ENCODE measurements around the gene DNALI1.
A peak's percentile ranks its signal among the peaks of the same experiment; 100 is the strongest.

DNALI1 gene

DNA sequence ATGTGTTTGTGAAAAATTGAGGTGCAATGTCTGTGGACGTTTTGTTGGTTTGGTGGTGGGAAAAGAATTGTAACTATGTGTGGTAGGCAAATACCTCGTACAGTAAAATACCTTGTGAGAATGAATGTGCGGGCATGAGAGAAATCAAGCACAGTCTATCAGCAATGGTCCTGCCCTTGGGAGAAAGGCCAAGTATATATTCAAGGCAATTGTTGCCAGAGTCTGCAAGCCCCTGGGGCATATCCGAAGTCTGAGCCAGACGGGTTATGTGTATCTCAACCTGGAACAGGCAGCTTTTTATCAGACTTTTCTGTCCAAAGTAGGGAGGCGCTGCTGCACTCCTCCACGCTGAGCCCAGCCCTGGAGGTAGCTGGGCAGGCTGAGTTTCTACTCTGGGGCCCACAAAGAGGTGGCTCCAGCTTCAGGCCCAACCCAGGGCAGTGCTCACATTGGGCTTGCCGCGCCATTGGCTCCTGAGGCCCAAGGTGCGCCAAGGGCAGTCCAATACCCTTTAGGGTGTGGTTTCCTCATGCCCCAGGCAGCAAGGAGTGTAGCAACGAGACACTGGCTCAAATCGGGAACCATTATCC, 48.4 kb downstream of the DNALI1 start:
- H2BK15ac ChIP-seq (ENCODE audit: low read depth, poor library complexity, severe bottlenecking): no peak overlapping the region
- DNase-seq: no peak
- no peak overlapping the region for H3K14ac ChIP-seq (ENCODE audit: low read length in 2 of 2)
- H2BK5ac ChIP-seq (ENCODE audit: low read depth, low read length, poor library complexity, severe bottlenecking): no peak overlapping the region
- H2AFZ ChIP-seq (ENCODE audit: low read depth, low read length): no peak overlapping the region
- H4K91ac ChIP-seq (ENCODE audit: low read length): peak overlapping the region; percentile 11
- 66% methylated on average over 12 of the region's 12 CpGs for WGBS
- no peak overlapping the region for H3K4ac ChIP-seq (ENCODE audit: low read depth in 1 of 2, low read length in 2 of 2)
- H3K9me3 ChIP-seq (ENCODE audit: control insufficient read depth, low read length): no peaks in the 10 kb centered on the region
- no peak overlapping the region for H3K27ac ChIP-seq (ENCODE audit: low read length, poor library complexity, severe bottlenecking)
- peaks cover 47 to 76% of the 10 kb centered on the region in 2 experiments for H3K27me3 ChIP-seq (ENCODE audit: control insufficient read depth in 1 of 2, insufficient read depth in 1 of 2, low read length in 2 of 2)
- H3K4me1 ChIP-seq (ENCODE audit: control insufficient read depth, insufficient read depth, low read depth, low read length): no peaks in the 10 kb centered on the region
- H3K79me1 ChIP-seq (replicated peaks; ENCODE audit: low read length, poor library complexity, severe bottlenecking): no peaks in the 10 kb centered on the region
- no peak overlapping the region for H3K9ac ChIP-seq (ENCODE audit: low read length)
- no peak overlapping the region for H3K4me3 ChIP-seq (ENCODE audit: insufficient read depth in 1 of 2, low read depth in 1 of 2, low read length in 2 of 2)
- H4K8ac ChIP-seq (ENCODE audit: low read length): no peak overlapping the region
- no peaks in the 10 kb centered on the region for H3K36me3 ChIP-seq (ENCODE audit: control insufficient read depth in 1 of 2, insufficient read depth in 2 of 2, low read depth in 1 of 2, low read length in 2 of 2)
- no peak overlapping the region for H2BK12ac ChIP-seq (ENCODE audit: low read length in 2 of 2)
- no peak overlapping the region for H3K4me2 ChIP-seq (ENCODE audit: low read length, poor library complexity, severe bottlenecking)
- H2AK5ac ChIP-seq (ENCODE audit: low read length, severe bottlenecking): no peak overlapping the region
- no peak overlapping the region for H3K23ac ChIP-seq (ENCODE audit: low read length in 2 of 2)
- no peak overlapping the region for H3K18ac ChIP-seq (ENCODE audit: low read depth in 1 of 2, low read length in 2 of 2)
- H2BK120ac ChIP-seq (ENCODE audit: low read depth, low read length): no peak overlapping the region

GRCh38 chr1:37605806-37606474, 49.2 kb downstream of the DNALI1 start:
- 94% methylated on average over 9 of the region's 9 CpGs for WGBS

DNA sequence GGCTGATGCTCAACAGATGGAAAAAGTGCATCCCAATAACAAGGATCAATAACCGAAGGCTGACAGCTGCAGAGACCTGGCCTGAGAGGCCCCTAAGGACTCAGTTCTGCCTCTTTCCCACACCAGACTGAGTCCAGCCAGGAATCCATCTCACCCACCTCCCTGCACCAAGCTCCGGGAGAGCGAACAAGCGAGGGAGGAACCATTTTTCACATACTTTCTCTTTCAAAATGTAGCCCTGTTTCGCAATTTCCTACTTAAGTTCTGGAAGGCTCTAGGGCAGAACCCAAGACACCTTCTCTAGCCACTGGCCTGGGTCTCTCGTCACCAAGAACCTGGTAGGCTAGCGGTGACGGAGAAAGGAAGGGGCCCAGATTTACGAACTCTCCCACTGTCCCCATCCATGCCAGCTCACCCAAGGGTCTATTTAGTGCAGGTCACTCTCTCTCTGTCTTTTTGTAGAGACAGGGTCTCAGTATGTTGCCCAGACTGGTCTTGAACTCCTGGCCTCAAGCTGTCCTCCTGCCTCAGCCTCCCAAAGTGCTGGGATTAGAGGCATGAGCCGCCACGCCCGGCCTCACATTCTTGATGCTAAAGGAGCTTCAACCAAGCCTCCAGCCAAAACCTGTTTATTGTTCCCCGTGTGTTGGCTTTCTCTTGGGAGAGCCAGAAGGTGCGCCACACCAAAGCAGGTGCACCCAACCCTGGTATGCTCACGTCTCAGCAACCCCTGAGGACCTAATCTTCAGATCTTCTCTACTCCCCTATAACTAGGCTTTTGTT, 49.9 kb downstream of the DNALI1 start:
- H3K14ac ChIP-seq (ENCODE audit: low read length in 2 of 2): no peak overlapping the region
- no peak overlapping the region for H2BK5ac ChIP-seq (ENCODE audit: low read depth, low read length, poor library complexity, severe bottlenecking)
- no peaks in the 10 kb centered on the region for H3K79me1 ChIP-seq (replicated peaks; ENCODE audit: low read length, poor library complexity, severe bottlenecking)
- H2AK5ac ChIP-seq (ENCODE audit: low read length, severe bottlenecking): no peak overlapping the region
- no peaks in the 10 kb centered on the region for H3K36me3 ChIP-seq (ENCODE audit: control insufficient read depth in 1 of 2, insufficient read depth in 2 of 2, low read depth in 1 of 2, low read length in 2 of 2)
- H3K23ac ChIP-seq (ENCODE audit: low read length in 2 of 2): no peak overlapping the region
- peak overlapping the region in 1 of 2 experiments; percentile 34 for H3K4me3 ChIP-seq (ENCODE audit: insufficient read depth in 1 of 2, low read depth in 1 of 2, low read length in 2 of 2)
- H2BK120ac ChIP-seq (ENCODE audit: low read depth, low read length): no peak overlapping the region
- no peak overlapping the region for H4K8ac ChIP-seq (ENCODE audit: low read length)
- H3K27ac ChIP-seq (ENCODE audit: low read length, poor library complexity, severe bottlenecking): no peak overlapping the region
- no peak overlapping the region for H3K18ac ChIP-seq (ENCODE audit: low read depth in 1 of 2, low read length in 2 of 2)
- peaks cover 49 to 68% of the 10 kb centered on the region in 2 experiments for H3K27me3 ChIP-seq (ENCODE audit: control insufficient read depth in 1 of 2, insufficient read depth in 1 of 2, low read length in 2 of 2)
- no peaks in the 10 kb centered on the region for H3K4me1 ChIP-seq (ENCODE audit: control insufficient read depth, insufficient read depth, low read depth, low read length)
- no peak overlapping the region for H4K91ac ChIP-seq (ENCODE audit: low read length)
- no peak overlapping the region for H3K9ac ChIP-seq (ENCODE audit: low read length)
- no peak overlapping the region for H2BK12ac ChIP-seq (ENCODE audit: low read length in 2 of 2)
- H2AFZ ChIP-seq (ENCODE audit: low read depth, low read length): no peak overlapping the region
- WGBS: 81% methylated on average over 15 of the region's 15 CpGs
- no peak overlapping the region for H3K4me2 ChIP-seq (ENCODE audit: low read length, poor library complexity, severe bottlenecking)
- no peak overlapping the region for H3K4ac ChIP-seq (ENCODE audit: low read depth in 1 of 2, low read length in 2 of 2)
- no peak overlapping the region for H2BK15ac ChIP-seq (ENCODE audit: low read depth, poor library complexity, severe bottlenecking)
- H3K9me3 ChIP-seq (ENCODE audit: control insufficient read depth, low read length): no peaks in the 10 kb centered on the region
- no peak for DNase-seq

More at GRCh38 chr1:37605806-37606474, 49.2 kb downstream of the DNALI1 start:
- Histone ChIP-seq H4K8ac (ENCODE audit: low read length) (no peak overlapping the region), H2BK5ac (ENCODE audit: low read depth, low read length, poor library complexity, severe bottlenecking) (no peak overlapping the region), H4K91ac (ENCODE audit: low read length) (peak overlapping the region; percentile 11), H3K4me1 (ENCODE audit: control insufficient read depth, insufficient read depth, low read depth, low read length) (no peaks in the 10 kb centered on the region), H3K14ac (ENCODE audit: low read length in 2 of 2) (no peak overlapping the region), H2BK120ac (ENCODE audit: low read depth, low read length) (no peak overlapping the region), H3K27ac (ENCODE audit: low read length, poor library complexity, severe bottlenecking) (no peak overlapping the region), H2AK5ac (ENCODE audit: low read length, severe bottlenecking) (no peak overlapping the region), H2BK12ac (ENCODE audit: low read length in 2 of 2) (no peak overlapping the region), H3K4ac (ENCODE audit: low read depth in 1 of 2, low read length in 2 of 2) (no peak overlapping the region), H3K4me2 (ENCODE audit: low read length, poor library complexity, severe bottlenecking) (no peak overlapping the region), H3K79me1 (replicated peaks; ENCODE audit: low read length, poor library complexity, severe bottlenecking) (no peaks in the 10 kb centered on the region), H3K9ac (ENCODE audit: low read length) (no peak overlapping the region), H2AFZ (ENCODE audit: low read depth, low read length) (no peak overlapping the region), H3K36me3 (ENCODE audit: control insufficient read depth in 1 of 2, insufficient read depth in 2 of 2, low read depth in 1 of 2, low read length in 2 of 2) (no peaks in the 10 kb centered on the region), H3K4me3 (ENCODE audit: insufficient read depth in 1 of 2, low read depth in 1 of 2, low read length in 2 of 2) (peak overlapping the region in 1 of 2 experiments; percentile 34), H3K23ac (ENCODE audit: low read length in 2 of 2) (no peak overlapping the region), H2BK15ac (ENCODE audit: low read depth, poor library complexity, severe bottlenecking) (no peak overlapping the region), H3K9me3 (ENCODE audit: control insufficient read depth, low read length) (no peaks in the 10 kb centered on the region), H3K27me3 (ENCODE audit: control insufficient read depth in 1 of 2, insufficient read depth in 1 of 2, low read length in 2 of 2) (peaks cover 47 to 75% of the 10 kb centered on the region in 2 experiments), H3K18ac (ENCODE audit: low read depth in 1 of 2, low read length in 2 of 2) (no peak overlapping the region)
- no peak for DNase-seq

- Histone ChIP-seq H3K27me3 (ENCODE audit: control insufficient read depth in 1 of 2, insufficient read depth in 1 of 2, low read length in 2 of 2) (peaks cover 67 to 73% of the 10 kb centered on the region in 2 experiments), H3K4me3 (ENCODE audit: insufficient read depth in 1 of 2, low read depth in 1 of 2, low read length in 2 of 2) (no peak overlapping the region), H2BK12ac (ENCODE audit: low read length in 2 of 2) (no peak overlapping the region), H3K18ac (ENCODE audit: low read depth in 1 of 2, low read length in 2 of 2) (no peak overlapping the region), H3K23ac (ENCODE audit: low read length in 2 of 2) (no peak overlapping the region), H2BK120ac (ENCODE audit: low read depth, low read length) (no peak overlapping the region), H4K8ac (ENCODE audit: low read length) (no peak overlapping the region), H2AFZ (ENCODE audit: low read depth, low read length) (no peak overlapping the region), H2AK5ac (ENCODE audit: low read length, severe bottlenecking) (no peak overlapping the region), H3K36me3 (ENCODE audit: control insufficient read depth in 1 of 2, insufficient read depth in 2 of 2, low read depth in 1 of 2, low read length in 2 of 2) (no peaks in the 10 kb centered on the region), H2BK5ac (ENCODE audit: low read depth, low read length, poor library complexity, severe bottlenecking) (no peak overlapping the region), H3K9ac (ENCODE audit: low read length) (no peak overlapping the region), H4K91ac (ENCODE audit: low read length) (no peak overlapping the region), H3K9me3 (ENCODE audit: control insufficient read depth, low read length) (no peaks in the 10 kb centered on the region), H3K79me1 (replicated peaks; ENCODE audit: low read length, poor library complexity, severe bottlenecking) (no peaks in the 10 kb centered on the region), H3K27ac (ENCODE audit: low read length, poor library complexity, severe bottlenecking) (no peak overlapping the region), H3K4me1 (ENCODE audit: control insufficient read depth, insufficient read depth, low read depth, low read length) (no peaks in the 10 kb centered on the region), H2BK15ac (ENCODE audit: low read depth, poor library complexity, severe bottlenecking) (no peak overlapping the region), H3K14ac (ENCODE audit: low read length in 2 of 2) (no peak overlapping the region), H3K4ac (ENCODE audit: low read depth in 1 of 2, low read length in 2 of 2) (no peak overlapping the region), H3K4me2 (ENCODE audit: low read length, poor library complexity, severe bottlenecking) (no peak overlapping the region)
- DNase-seq: no peak
- 39% methylated on average over 2 of the region's 2 CpGs for WGBS
Observed at GRCh38 chr1:37609002-37609401, 52.3 kb downstream of the DNALI1 start.

Measured in mesenchymal stem cell (in vitro differentiated cells and primary cell).